GM18870 (cell line): ENCODE data around the gene DGKE.
A peak's percentile ranks its signal among the peaks of the same experiment; 100 is the strongest.

Source experiments
- ATAC-seq: cut with Tn5 transposase; IDR thresholded peaks from one replicate; pipeline ENCODE4 v1.9.1; 2021; ENCODE audit warnings: moderate library complexity; ENCODE audit not compliant: unreplicated experiment

The DGKE gene

GRCh38 chr17:56887552-56888467, 53.9 kb downstream of the DGKE start:
- ATAC-seq = no peak

GRCh38 chr17:56890390-56890789, 56.4 kb downstream of the DGKE start:
- ATAC-seq = no peak

GRCh38 chr17:56890906-56891674, 57.1 kb downstream of the DGKE start:
- ATAC-seq = no peak

- ATAC-seq = no peak
These were observed 57.8 kb downstream of the DGKE start for GRCh38 chr17:56891751-56892150.

GRCh38 chr17:56892333-56892732, 58.4 kb downstream of the DGKE start:
- no peak for ATAC-seq

GRCh38 chr17:56893503-56893902, 59.6 kb downstream of the DGKE start:
- ATAC-seq = no peak

- ATAC-seq = no peak
These were observed 61.0 kb downstream of the DGKE start for GRCh38 chr17:56894859-56895455.

- ATAC-seq = no peak
These were observed 62.4 kb downstream of the DGKE start for GRCh38 chr17:56896217-56896967.

- no peak for ATAC-seq
These were observed 63.0 kb downstream of the DGKE start for GRCh38 chr17:56896968-56897359.

- no peak for ATAC-seq
These were observed 63.9 kb downstream of the DGKE start for GRCh38 chr17:56897646-56898424.

- ATAC-seq = no peak
These were observed 64.9 kb downstream of the DGKE start for GRCh38 chr17:56898874-56899273.

GRCh38 chr17:56899403-56899802, 65.5 kb downstream of the DGKE start:
- ATAC-seq = no peak

- no peak for ATAC-seq
These were observed 68.4 kb downstream of the DGKE start for GRCh38 chr17:56902348-56902747.

- ATAC-seq = no peak
These were observed 69.6 kb downstream of the DGKE start for GRCh38 chr17:56903560-56903959.

- peak; percentile 84 for ATAC-seq
These were observed 74.1 kb downstream of the DGKE start for GRCh38 chr17:56908001-56908542.

GRCh38 chr17:56909742-56910508, 76.0 kb downstream of the DGKE start:
- no peak for ATAC-seq

GRCh38 chr17:56910509-56911235, 76.7 kb downstream of the DGKE start:
- ATAC-seq = no peak
